B cell (primary cell): ENCODE data around the gene CISH. TPM values are rescaled to one million over a fixed set of nuclear protein-coding genes. Genes with fewer than 3 reads are reported as not detected.

ENCODE experiments used
- ATAC-seq: fragments of 200-7000 bp; cut with Tn5 transposase; one replicate; pipeline ENCODE4 v1.10.0; 2021; ENCODE audit warnings: low read depth, mild to moderate bottlenecking, moderate number of reproducible peaks, moderate library complexity
- CTCF ChIA-PET: fragments of 350-600 bp; sonication (Branson Sonifier 250); formaldehyde crosslinking; loops from one replicate; lab custom pipeline; 2021; ENCODE audit warnings: antibody characterized with exemption, inconsistent platforms; lab: Charles Lee
- POLR2A ChIA-PET: fragments of 350-600 bp; sonication (Branson Sonifier 250); formaldehyde crosslinking; loops from one replicate; lab custom pipeline; 2021; ENCODE audit warnings: antibody characterized with exemption; lab: Charles Lee
- DNase-seq: peaks from one replicate; pipeline ENCODE4 v3.0.0; 2013
- H2AFZ ChIP-seq: 2 replicates; pipeline ENCODE4 v1.6.1; 2012; ENCODE audit warnings: mild to moderate bottlenecking, low read depth, low read length; ENCODE audit not compliant: insufficient read depth, poor library complexity, severe bottlenecking
- H3K27ac ChIP-seq, 2 donors: 1 replicate in 1 of 2; 2 replicates in 1 of 2; pipeline ENCODE4 v1.5.1; 2012 to 2013; ENCODE audit warnings: low read length in 2 of 2, mild to moderate bottlenecking in 2 of 2, moderate library complexity in 1 of 2
- H3K27me3 ChIP-seq, 4 experiments: fragments of 200-600 bp in 1 of 4; sonication (generic) in 1 of 4; replicated peaks in 1 of 4; 1 replicate in 2 of 4; 2 replicates in 2 of 4; pipeline versions ENCODE4 v1.6.1 to v1.7.0; 2013 to 2016; ENCODE audit warnings: low read length in 3 of 4, mild to moderate bottlenecking in 2 of 4, mixed read lengths in 1 of 4, moderate library complexity in 1 of 4; ENCODE audit not compliant: insufficient read depth in 4 of 4, control insufficient read depth in 3 of 4; ENCODE audit errors: control extremely low read depth in 1 of 4
- H3K36me3 ChIP-seq, 2 experiments: replicated peaks in 1 of 2; 1 replicate in 1 of 2; 2 replicates in 1 of 2; pipeline versions ENCODE4 v1.6.1 to v1.7.1; 2013; ENCODE audit warnings: low read length in 1 of 2; ENCODE audit not compliant: insufficient read depth in 2 of 2, control insufficient read depth in 1 of 2; ENCODE audit errors: control extremely low read depth in 1 of 2, extremely low read depth in 1 of 2
- H3K4me1 ChIP-seq, 2 donors: fragments of 200-600 bp in 1 of 2; sonication (generic) in 1 of 2; 1 replicate in 1 of 2; 2 replicates in 1 of 2; pipeline versions ENCODE4 v1.5.1 to v1.6.1; 2013 to 2017; ENCODE audit warnings: low read length in 2 of 2; ENCODE audit not compliant: control insufficient read depth in 2 of 2, insufficient read depth in 2 of 2
- H3K4me2 ChIP-seq: replicated peaks from 2 replicates; pipeline ENCODE3; 2012; ENCODE audit warnings: mild to moderate bottlenecking, low read depth, low read length; ENCODE audit not compliant: poor library complexity, severe bottlenecking
- H3K4me3 ChIP-seq, 5 experiments: fragments of 200-600 bp in 1 of 5; sonication (generic) in 1 of 5; 1 replicate in 3 of 5; 2 replicates in 2 of 5; pipeline versions ENCODE4 v1.5.1 to v1.7.0; 2011 to 2016; ENCODE audit warnings: low read length in 4 of 5, mild to moderate bottlenecking in 4 of 5, low read depth in 2 of 5, control low read depth in 1 of 5, moderate library complexity in 1 of 5; ENCODE audit not compliant: insufficient read depth in 1 of 5; ENCODE audit errors: control extremely low read depth in 1 of 5, extremely low read depth in 1 of 5
- H3K79me2 ChIP-seq: fragments of 200-600 bp; sonication (generic); one replicate; pipeline ENCODE4 v1.6.0; 2016; ENCODE audit warnings: low read length; ENCODE audit not compliant: control insufficient read depth, insufficient read depth
- H3K9ac ChIP-seq: fragments of 200-600 bp; sonication (generic); 2 replicates; pipeline ENCODE4 v1.6.1; 2017; ENCODE audit warnings: mild to moderate bottlenecking, low read length, moderate library complexity
- H3K9me3 ChIP-seq, 3 donors: one replicate each; pipeline versions ENCODE4 v1.6.1 to v1.7.1; 2013; ENCODE audit warnings: low read length in 2 of 3; ENCODE audit not compliant: control insufficient read depth in 2 of 3, insufficient read depth in 1 of 3; ENCODE audit errors: control extremely low read depth in 1 of 3
- H4K20me1 ChIP-seq: 2 replicates; pipeline ENCODE4 v1.6.0; 2012; ENCODE audit warnings: mild to moderate bottlenecking, low read length; ENCODE audit not compliant: insufficient read depth, control insufficient read depth, poor library complexity, severe bottlenecking
- H3K27ac Mint-ChIP-seq: one replicate; pipeline ENCODE4 v1.8.0; 2021; ENCODE audit warnings: mixed read lengths
- H3K27me3 Mint-ChIP-seq: one replicate; pipeline ENCODE4 v1.8.0; 2021; ENCODE audit warnings: mixed read lengths
- H3K4me1 Mint-ChIP-seq: one replicate; pipeline ENCODE4 v1.8.0; 2021; ENCODE audit warnings: mixed read lengths
- H3K4me3 Mint-ChIP-seq: one replicate; pipeline ENCODE4 v1.8.0; 2021; ENCODE audit warnings: mixed read lengths
- H3K9me3 Mint-ChIP-seq: one replicate; pipeline ENCODE4 v1.8.0; 2022; ENCODE audit warnings: mixed read lengths; ENCODE audit not compliant: insufficient read depth
- CTCF ChIP-seq: fragments of 200-600 bp; IDR thresholded peaks from one replicate; pipeline ENCODE4 v1.8.0; 2022; ENCODE audit warnings: antibody characterized with exemption, mild to moderate bottlenecking
- EZH2 ChIP-seq: IDR thresholded peaks from 2 replicates; pipeline ENCODE4 v1.6.1; 2012; ENCODE audit warnings: borderline replicate concordance, low read depth, mild to moderate bottlenecking, moderate library complexity, low read length; ENCODE audit not compliant: insufficient read depth, poor library complexity, severe bottlenecking
- WGBS: methylation state at CpG from one replicate; pipeline ENCODE4 v1.1.5; 2013; ENCODE audit warnings: missing lambda C conversion rate; ENCODE audit not compliant: insufficient coverage; 5-methylcytosine and 5-hydroxymethylcytosine counted together
- intact Hi-C: fragments of 100-400 bp; cut with micrococcal nuclease; formaldehyde crosslinking; loops from one replicate; pipeline ENCODE4 v1.10.0; 2022
- polyA plus RNA-seq: library from polyadenylated mRNA; depleted of rRNA; stranded (reverse); fragments of >200 nt; gene quantifications from 2 replicates; pipeline ENCODE4 v1.2.3, GENCODE V29; 2012
- total RNA-seq, 2 donors: library from RNA; stranded (reverse); fragments of 120-200 nt in 1 of 2; gene quantifications; 1 replicate in 1 of 2; 2 replicates in 1 of 2; pipeline versions ENCODE4 v1.2.3 to v1.2.4, GENCODE V29; 2013 to 2022

The CISH gene
- total and polyA plus RNA-seq, 2 donors (not counting 1 experiment from before 2014, with no cell fraction given): 2.3 to 3.5 TPM

GRCh38 chr3:50627407-50628051 lies 16.0 kb upstream of the CISH start:
- Mint-ChIP-seq H3K4me3 (no peak overlapping the region), H3K9me3 (no peaks in the 10 kb centered on the region), H3K27ac (no peak overlapping the region), H3K4me1 (peaks cover 54% of the 10 kb centered on the region), H3K27me3 (no peaks in the 10 kb centered on the region)
- H3K79me2 ChIP-seq: peaks cover 72% of the 10 kb centered on the region
- 80% methylated on average over 5 of the region's 6 CpGs for WGBS
- no peak overlapping the region for H3K9ac ChIP-seq
- no peak overlapping the region for H2AFZ ChIP-seq
- peaks cover 46% of the 10 kb centered on the region for H4K20me1 ChIP-seq
- peaks cover 18 to 40% of the 10 kb centered on the region in 2 donors for H3K4me1 ChIP-seq
- H3K4me3 ChIP-seq: no peak overlapping the region
- intact Hi-C loops: no loop called here
- peaks cover 1 to 7% of the 10 kb centered on the region in 2 experiments for H3K36me3 ChIP-seq
- ATAC-seq (no peak), DNase-seq (no peak)
- no peaks in the 10 kb centered on the region for H3K27me3 ChIP-seq
- peaks cover 0 to 4% (median 0%) of the 10 kb centered on the region in 3 donors for H3K9me3 ChIP-seq
- CTCF ChIA-PET: interaction anchor here (0.8 to 1.3 kb wide), 2 partner anchors 11 to 14 kb away, joined by 3 read pairs; partner anchors contain the start of gene MAPKAPK3
- H3K4me2 ChIP-seq: no peak overlapping the region
- POLR2A ChIA-PET: interaction anchor here (0.5 kb wide), 1 partner anchor 10 kb away, joined by 4 read pairs; the partner anchor contains the start of gene MAPKAPK3
- TF ChIP-seq CTCF (no peak), EZH2 (no peak)
- H3K27ac ChIP-seq: no peak overlapping the region

- ChIA-PET POLR2A (no interaction called here), CTCF (interaction anchor here (1.1 to 1.3 kb wide), 2 partner anchors 10 to 13 kb away, joined by 3 to 5 read pairs; no protein-coding TSS in a partner anchor)
- ATAC-seq (no peak), DNase-seq (no peak)
- no peak overlapping the region for H3K9ac ChIP-seq
- no peaks in the 10 kb centered on the region for H3K9me3 Mint-ChIP-seq
- WGBS: 67% methylated on average over 3 of the region's 3 CpGs
- H3K9me3 ChIP-seq: peaks cover 0 to 4% (median 0%) of the 10 kb centered on the region in 3 donors
- peaks cover 72% of the 10 kb centered on the region for H3K79me2 ChIP-seq
- peaks cover 18 to 32% of the 10 kb centered on the region in 2 donors for H3K4me1 ChIP-seq
- peaks cover 46% of the 10 kb centered on the region for H4K20me1 ChIP-seq
- H3K27me3 Mint-ChIP-seq: no peaks in the 10 kb centered on the region
- no peak for TF ChIP-seq EZH2
- TF ChIP-seq CTCF: no peak
- H3K27ac Mint-ChIP-seq: no peak overlapping the region
- no peak overlapping the region for H3K4me3 Mint-ChIP-seq
- H3K27ac ChIP-seq: no peak overlapping the region
- H3K27me3 ChIP-seq: no peaks in the 10 kb centered on the region
- no peak overlapping the region for H2AFZ ChIP-seq
- no peak overlapping the region for H3K4me2 ChIP-seq
- peaks cover 1 to 7% of the 10 kb centered on the region in 2 experiments for H3K36me3 ChIP-seq
- intact Hi-C loops: no loop called here
- peaks cover 45% of the 10 kb centered on the region for H3K4me1 Mint-ChIP-seq
- no peak overlapping the region for H3K4me3 ChIP-seq
Observed at GRCh38 chr3:50626401-50626800, 14.8 kb upstream of the CISH start.
